AG04449 (cell line): ENCODE results near the gene TEX51.

ENCODE experiments used
- CTCF ChIA-PET: fragments of 350-600 bp; formaldehyde crosslinking; extraction: SDS; loops from one replicate; lab custom pipeline; 2021; ENCODE audit warnings: antibody characterized with exemption; lab: Yijun Ruan, JAX
- POLR2A ChIA-PET: fragments of 400-600, 350-600 bp; formaldehyde crosslinking; extraction: SDS; loops from one replicate; lab custom pipeline; 2020; ENCODE audit warnings: antibody characterized with exemption, inconsistent platforms; lab: Yijun Ruan, JAX
- DNase-seq: peaks from one replicate; pipeline ENCODE4 v3.0.0-alpha.2; 2010; ENCODE audit warnings: low read depth, low spot score
- H3K4me3 ChIP-seq: 2 replicates; pipeline ENCODE4 v1.5.1; 2011; ENCODE audit warnings: low read depth, mild to moderate bottlenecking, control low read depth, low read length
- TF ChIP-seq, protein P1 (sequence below): IDR thresholded peaks from one replicate; pipeline ENCODE4 v1.5.1; 2011; ENCODE audit warnings: mild to moderate bottlenecking, moderate library complexity, low read length, control low read depth, inconsistent platforms; ENCODE audit not compliant: insufficient read depth; ENCODE audit errors: missing control alignments

Gene TEX51

DNA sequence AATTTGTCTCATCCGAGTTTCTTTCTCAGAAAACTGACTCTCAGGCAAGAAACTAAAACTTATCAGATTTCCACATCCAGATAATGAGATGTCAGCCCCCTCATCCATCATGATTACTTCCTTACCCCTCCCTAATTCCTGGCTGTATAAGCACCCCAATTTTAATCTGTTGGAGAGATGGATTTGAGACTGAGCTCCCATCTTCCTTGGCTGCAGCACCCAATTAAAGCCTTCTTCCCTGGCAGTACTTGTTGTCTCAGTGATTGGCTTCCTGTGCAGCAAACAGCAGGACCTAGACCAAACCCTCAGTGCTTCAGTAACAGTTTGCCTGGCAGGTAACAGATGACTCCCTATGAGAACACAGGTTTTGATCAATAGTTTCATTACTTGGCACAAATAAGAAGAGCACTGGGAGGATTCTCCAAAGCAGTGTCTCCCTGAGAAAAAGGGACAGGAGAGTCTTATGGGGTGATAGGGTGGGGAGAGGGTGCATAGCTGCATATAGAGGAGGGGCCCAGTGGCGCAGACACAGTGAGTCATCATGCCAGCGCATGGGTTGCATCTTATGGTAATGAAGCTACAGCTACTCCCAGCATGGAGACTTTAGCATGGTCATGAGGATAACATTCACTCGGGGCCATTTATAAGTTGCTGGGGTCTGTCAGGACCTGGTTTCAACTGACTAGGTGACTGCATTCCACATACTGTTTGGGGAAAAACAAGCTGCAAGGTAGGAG, 45.1 kb downstream of the TEX51 start:
- H3K4me3 ChIP-seq = no peak overlapping the region
- CTCF ChIA-PET = no interaction called here
- TF ChIP-seq, protein P1, sequence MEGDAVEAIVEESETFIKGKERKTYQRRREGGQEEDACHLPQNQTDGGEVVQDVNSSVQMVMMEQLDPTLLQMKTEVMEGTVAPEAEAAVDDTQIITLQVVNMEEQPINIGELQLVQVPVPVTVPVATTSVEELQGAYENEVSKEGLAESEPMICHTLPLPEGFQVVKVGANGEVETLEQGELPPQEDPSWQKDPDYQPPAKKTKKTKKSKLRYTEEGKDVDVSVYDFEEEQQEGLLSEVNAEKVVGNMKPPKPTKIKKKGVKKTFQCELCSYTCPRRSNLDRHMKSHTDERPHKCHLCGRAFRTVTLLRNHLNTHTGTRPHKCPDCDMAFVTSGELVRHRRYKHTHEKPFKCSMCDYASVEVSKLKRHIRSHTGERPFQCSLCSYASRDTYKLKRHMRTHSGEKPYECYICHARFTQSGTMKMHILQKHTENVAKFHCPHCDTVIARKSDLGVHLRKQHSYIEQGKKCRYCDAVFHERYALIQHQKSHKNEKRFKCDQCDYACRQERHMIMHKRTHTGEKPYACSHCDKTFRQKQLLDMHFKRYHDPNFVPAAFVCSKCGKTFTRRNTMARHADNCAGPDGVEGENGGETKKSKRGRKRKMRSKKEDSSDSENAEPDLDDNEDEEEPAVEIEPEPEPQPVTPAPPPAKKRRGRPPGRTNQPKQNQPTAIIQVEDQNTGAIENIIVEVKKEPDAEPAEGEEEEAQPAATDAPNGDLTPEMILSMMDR = no peak
- DNase-seq = no peak
- POLR2A ChIA-PET = no interaction called here

DNA sequence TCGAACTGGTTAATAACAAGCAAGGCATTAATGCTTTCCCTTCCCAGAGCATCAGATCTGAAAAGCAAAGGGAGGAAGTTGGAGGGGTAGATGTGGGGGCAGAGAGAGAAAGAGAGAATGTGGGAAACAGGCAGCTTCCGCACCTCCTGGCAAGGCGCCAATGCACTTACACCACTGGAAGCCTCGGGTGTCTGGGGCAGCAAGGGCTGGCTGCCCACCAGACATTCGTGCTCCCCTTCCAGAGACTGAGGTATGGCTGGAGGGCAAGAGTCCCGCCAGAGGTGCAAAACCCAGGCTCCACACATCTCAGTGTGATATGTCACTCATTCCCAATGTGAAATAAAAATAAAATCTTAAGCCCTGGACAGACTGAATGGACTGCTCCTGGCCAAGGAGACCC, 46.4 kb downstream of the TEX51 start:
- ChIA-PET CTCF (no interaction called here), POLR2A (no interaction called here)
- DNase-seq = no peak
- H3K4me3 ChIP-seq = no peak overlapping the region
- TF ChIP-seq, protein P1 = no peak

DNA sequence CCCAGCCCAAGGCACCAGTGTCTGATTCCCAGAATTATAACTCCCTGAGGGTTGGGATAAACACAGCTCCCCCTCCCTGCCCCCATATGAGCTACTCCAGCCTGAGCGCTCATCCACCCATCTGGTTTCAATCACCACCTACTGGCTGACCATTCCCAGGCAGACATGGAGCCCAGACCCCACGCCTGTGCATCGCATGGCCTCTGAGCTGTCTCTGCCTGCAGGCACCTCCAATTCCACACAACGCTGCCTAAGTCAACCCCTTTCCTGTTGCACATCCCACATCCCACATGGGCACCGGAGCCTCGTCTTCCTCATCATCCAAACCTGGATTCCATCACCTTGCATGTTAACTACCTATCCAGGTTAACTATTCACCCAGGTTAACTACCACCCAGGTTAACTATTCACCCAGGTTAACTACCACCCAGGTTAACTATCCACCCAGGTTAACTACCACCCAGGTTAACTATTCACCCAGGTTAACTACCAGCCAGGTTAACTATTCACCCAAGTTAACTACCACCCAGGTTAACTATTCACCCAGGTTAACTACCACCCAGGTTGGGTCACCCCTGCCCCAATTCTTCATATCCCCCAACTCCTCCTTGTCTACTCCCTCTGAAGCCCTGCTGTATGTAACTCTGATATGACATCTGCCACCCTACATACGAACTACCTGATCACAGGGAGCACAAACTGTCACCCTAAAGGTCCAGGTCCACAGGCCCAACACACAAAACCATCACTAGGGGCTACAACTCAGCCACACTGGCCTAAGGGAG, 47.8 kb downstream of the TEX51 start:
- CTCF ChIA-PET = no interaction called here
- POLR2A ChIA-PET = no interaction called here
- H3K4me3 ChIP-seq = no peak overlapping the region
- TF ChIP-seq, protein P1 = no peak
- DNase-seq = no peak

DNA sequence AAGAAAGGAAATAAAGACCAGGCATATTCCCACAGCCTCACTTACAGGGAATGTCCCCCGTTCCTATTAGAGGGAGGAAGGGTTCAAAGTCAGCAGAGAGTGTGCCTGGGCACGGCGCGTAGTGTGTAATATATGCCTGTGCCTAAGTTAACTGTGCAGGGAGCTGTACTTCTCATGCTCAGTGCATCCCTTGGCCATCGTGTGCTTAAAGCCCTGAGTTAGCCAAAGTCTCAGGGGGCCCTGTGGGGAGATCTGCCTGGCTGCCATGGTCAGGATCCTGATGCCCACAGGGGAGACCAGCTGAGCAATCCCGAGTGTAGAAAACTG, 48.4 kb downstream of the TEX51 start:
- H3K4me3 ChIP-seq = no peak overlapping the region
- ChIA-PET POLR2A (no interaction called here), CTCF (no interaction called here)
- DNase-seq = no peak
- TF ChIP-seq, protein P1 = no peak

DNA sequence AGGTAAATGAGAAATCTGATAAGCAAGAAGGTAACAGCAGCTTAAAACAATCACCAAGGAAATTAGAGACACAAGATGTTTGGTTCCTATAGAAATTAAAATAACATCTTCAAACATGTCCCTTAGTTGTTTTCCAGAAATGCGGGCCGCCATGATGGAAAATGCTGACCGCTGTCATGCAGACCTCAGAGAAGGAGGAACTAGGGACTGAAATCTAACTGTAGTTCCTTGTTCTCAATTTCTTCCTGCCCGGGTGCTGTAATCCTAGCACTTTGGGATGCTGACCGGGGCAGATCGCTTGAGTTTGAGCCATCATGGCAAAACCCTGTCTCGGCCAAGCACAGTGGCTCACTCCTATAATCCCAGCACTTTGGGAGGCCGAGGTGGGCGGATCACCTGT, 51.1 kb downstream of the TEX51 start:
- no peak overlapping the region for H3K4me3 ChIP-seq
- CTCF ChIA-PET = interaction anchor here (1.0 kb wide), 1 partner anchor 23 kb away, joined by 4 read pairs; no protein-coding TSS in a partner anchor
- POLR2A ChIA-PET = no interaction called here
- no peak for DNase-seq
- TF ChIP-seq, protein P1 = no peak

DNA sequence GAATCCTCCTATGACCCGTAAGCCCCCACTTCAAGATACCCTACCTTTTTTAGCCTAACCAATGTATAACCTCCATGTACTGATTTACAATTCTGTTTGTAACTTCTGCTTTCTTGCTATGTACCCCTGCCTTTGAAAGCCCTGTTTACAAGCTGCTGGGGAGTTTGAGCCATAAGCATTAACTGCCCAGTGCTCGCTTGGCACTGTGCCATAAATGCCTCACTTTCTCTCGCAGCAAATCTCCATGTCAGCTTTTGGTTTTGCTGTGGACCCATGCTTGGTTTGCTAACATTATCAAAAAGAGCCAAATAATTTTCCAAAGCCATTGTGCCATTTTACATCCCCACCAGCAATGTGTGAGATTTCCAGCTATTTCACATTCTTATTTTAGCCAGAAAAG, 51.8 kb downstream of the TEX51 start:
- TF ChIP-seq, protein P1 = no peak
- no peak for DNase-seq
- CTCF ChIA-PET = interaction anchor here (1.5 kb wide), 1 partner anchor 22 kb away, joined by 5 read pairs; no protein-coding TSS in a partner anchor
- no peak overlapping the region for H3K4me3 ChIP-seq
- POLR2A ChIA-PET = no interaction called here
